Lung (tissue), 12 donors: ENCODE measurements around the gene CHN2. TPM values are rescaled to one million over a fixed set of nuclear protein-coding genes. Genes with fewer than 3 reads are reported as not detected.
A peak's percentile ranks its signal among the peaks of the same experiment; 100 is the strongest.

Experiments
- ATAC-seq: fragments of 200-7000 bp; cut with Tn5 transposase; one replicate; pipeline ENCODE4 v1.9.1; 2020; ENCODE audit warnings: moderate number of reproducible peaks; ENCODE audit not compliant: insufficient read depth, low FRiP score
- DNase-seq, 3 donors: peaks; one replicate each; pipeline ENCODE4 v3.0.0-alpha.2; 2013 to 2017
- H3K27ac ChIP-seq, 2 donors: one replicate each; pipeline ENCODE4 v1.5.1; 2013; ENCODE audit warnings: mild to moderate bottlenecking in 2 of 2, moderate library complexity in 2 of 2, control low read depth in 1 of 2, inconsistent platforms in 1 of 2, low read depth in 1 of 2, low read length in 1 of 2
- H3K27me3 ChIP-seq, 3 donors: one replicate each; pipeline ENCODE4 v1.5.1; 2013; ENCODE audit warnings: low read length in 2 of 3; ENCODE audit not compliant: control insufficient read depth in 3 of 3, insufficient read depth in 3 of 3
- H3K36me3 ChIP-seq, 4 donors: one replicate each; pipeline ENCODE4 v1.5.1; 2013; ENCODE audit warnings: low read length in 4 of 4, mild to moderate bottlenecking in 1 of 4, moderate library complexity in 1 of 4; ENCODE audit not compliant: control insufficient read depth in 4 of 4, insufficient read depth in 4 of 4
- H3K4me1 ChIP-seq, 5 donors: one replicate each; pipeline ENCODE4 v1.5.1; 2013; ENCODE audit warnings: low read length in 5 of 5, mild to moderate bottlenecking in 2 of 5, moderate library complexity in 1 of 5; ENCODE audit not compliant: control insufficient read depth in 5 of 5, insufficient read depth in 5 of 5
- H3K4me3 ChIP-seq: one replicate; pipeline ENCODE4 v1.5.1; 2013; ENCODE audit warnings: mild to moderate bottlenecking, control low read depth, moderate library complexity
- H3K9ac ChIP-seq, 2 donors: one replicate each; pipeline ENCODE4 v1.5.1; 2013; ENCODE audit warnings: low read length in 2 of 2, control low read depth in 1 of 2; ENCODE audit not compliant: insufficient read depth in 1 of 2
- H3K9me3 ChIP-seq, 4 donors: one replicate each; pipeline ENCODE4 v1.5.1; 2013; ENCODE audit warnings: low read length in 3 of 4, mild to moderate bottlenecking in 1 of 4, moderate library complexity in 1 of 4; ENCODE audit not compliant: control insufficient read depth in 4 of 4, insufficient read depth in 3 of 4
- WGBS, 2 donors: extraction: QIAGEN DNeasy Blood & Tissue Kit; methylation state at CpG; one replicate each; pipeline ENCODE4 v1.1.7; 2013; 5-methylcytosine and 5-hydroxymethylcytosine counted together
- polyA plus RNA-seq, 2 donors: library from polyadenylated mRNA; stranded (reverse); fragments of 200-250 nt; gene quantifications; one replicate each; pipeline ENCODE4 v1.2.1, GENCODE V29; 2013
- total RNA-seq, 2 donors: library from RNA; depleted of rRNA in 1 of 2; stranded (reverse); fragments of >200 nt in 1 of 2; gene quantifications; one replicate each; pipeline ENCODE4 v1.2.1, GENCODE V29; 2014 to 2021
- TF ChIP-seq, protein P1 (sequence below): IDR thresholded peaks from 2 replicates; pipeline ENCODE4 v1.5.1; 2012; ENCODE audit warnings: mild to moderate bottlenecking; ENCODE audit errors: control extremely low read depth, extremely low read depth
- donor health status: control.
- donor health status: control.
- donor health status: Bipolar disorder and iron deficiency.
- donor health status: healthy.
- donor health status: DM: yes; HTN: yes; CAD: no.

Gene CHN2
- total and polyA plus RNA-seq, 4 donors, result 3.2 to 11.0 (median 6.7) TPM

DNA sequence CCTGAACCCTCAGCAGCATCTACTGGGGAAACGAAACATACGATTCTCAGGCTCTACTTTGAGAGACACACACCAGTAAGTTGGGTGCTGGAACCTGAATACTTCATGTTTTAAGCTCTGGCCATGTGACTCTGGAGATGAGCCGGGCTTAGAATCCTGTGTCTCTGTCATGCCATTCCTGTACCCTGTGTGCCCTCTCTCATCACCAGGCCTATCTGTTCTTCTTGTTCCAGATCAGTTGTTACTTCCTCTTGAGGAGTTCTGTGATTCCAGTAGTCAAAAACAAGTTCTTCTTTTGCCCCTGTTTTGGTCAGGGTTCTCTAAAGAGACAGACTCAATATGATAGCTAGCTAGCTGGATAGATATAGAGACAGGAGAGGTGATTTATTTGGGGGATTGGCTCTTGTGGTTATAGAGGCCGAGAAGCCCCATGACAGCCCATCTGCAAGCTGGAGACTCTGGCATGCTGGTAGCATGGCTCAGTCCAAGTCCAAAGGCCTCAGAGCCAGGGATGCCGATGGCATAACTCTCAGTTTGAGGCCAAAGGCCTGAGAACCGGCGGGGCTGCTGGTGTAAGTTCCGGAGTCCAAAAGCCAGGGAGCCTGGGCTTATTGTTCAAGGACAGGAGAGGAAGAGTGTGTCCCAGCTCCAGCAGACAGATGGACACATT is 54.3 kb downstream of the CHN2 start:
- no peak overlapping the region for H3K4me3 ChIP-seq
- H3K27me3 ChIP-seq, result no peaks in the 10 kb centered on the region
- WGBS, 2 donors, result 81 to 89% methylated on average over 8 of the region's 8 CpGs
- TF ChIP-seq, protein P1, sequence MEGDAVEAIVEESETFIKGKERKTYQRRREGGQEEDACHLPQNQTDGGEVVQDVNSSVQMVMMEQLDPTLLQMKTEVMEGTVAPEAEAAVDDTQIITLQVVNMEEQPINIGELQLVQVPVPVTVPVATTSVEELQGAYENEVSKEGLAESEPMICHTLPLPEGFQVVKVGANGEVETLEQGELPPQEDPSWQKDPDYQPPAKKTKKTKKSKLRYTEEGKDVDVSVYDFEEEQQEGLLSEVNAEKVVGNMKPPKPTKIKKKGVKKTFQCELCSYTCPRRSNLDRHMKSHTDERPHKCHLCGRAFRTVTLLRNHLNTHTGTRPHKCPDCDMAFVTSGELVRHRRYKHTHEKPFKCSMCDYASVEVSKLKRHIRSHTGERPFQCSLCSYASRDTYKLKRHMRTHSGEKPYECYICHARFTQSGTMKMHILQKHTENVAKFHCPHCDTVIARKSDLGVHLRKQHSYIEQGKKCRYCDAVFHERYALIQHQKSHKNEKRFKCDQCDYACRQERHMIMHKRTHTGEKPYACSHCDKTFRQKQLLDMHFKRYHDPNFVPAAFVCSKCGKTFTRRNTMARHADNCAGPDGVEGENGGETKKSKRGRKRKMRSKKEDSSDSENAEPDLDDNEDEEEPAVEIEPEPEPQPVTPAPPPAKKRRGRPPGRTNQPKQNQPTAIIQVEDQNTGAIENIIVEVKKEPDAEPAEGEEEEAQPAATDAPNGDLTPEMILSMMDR, result no peak
- H3K4me1 ChIP-seq, result peaks cover 0 to 4% (median 0%) of the 10 kb centered on the region in 5 donors
- H3K9me3 ChIP-seq, result peaks cover 0 to 2% (median 0%) of the 10 kb centered on the region in 4 donors
- no peaks in the 10 kb centered on the region for H3K36me3 ChIP-seq
- DNase-seq (no peak), ATAC-seq (no peak)
- no peak overlapping the region for H3K9ac ChIP-seq
- H3K27ac ChIP-seq, result peak overlapping the region in 1 of 2 donors; percentile 10

DNA sequence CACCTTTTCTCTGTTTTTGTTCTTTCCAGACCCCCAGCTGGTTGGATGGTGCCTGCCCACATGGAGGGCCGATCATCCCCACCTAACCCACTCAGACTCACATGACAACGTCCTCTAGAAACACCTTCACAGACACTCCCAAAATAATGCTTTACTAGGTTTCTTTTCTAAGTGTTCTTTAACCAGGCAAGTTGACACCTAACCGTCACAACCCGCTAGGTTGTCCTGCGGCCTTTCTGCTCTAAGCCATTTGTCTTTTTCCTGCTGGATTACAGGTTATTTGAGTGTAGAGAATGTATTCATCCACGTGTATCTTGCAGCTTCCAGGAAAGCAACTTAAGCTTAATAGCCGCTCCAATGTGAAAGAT is 54.8 kb downstream of the CHN2 start:
- Histone ChIP-seq H3K4me3 (no peak overlapping the region), H3K36me3 (no peaks in the 10 kb centered on the region), H3K4me1 (peaks cover 0 to 2% (median 0%) of the 10 kb centered on the region in 5 donors), H3K27me3 (no peaks in the 10 kb centered on the region), H3K9me3 (peaks cover 0 to 2% (median 0%) of the 10 kb centered on the region in 4 donors), H3K9ac (no peak overlapping the region), H3K27ac (peak overlapping the region in 1 of 2 donors; percentile 10)
- ATAC-seq, result no peak
- no peak for DNase-seq
- TF ChIP-seq, protein P1, result no peak
- 94 to 95% methylated on average over 7 of the region's 7 CpGs for WGBS, 2 donors

DNA sequence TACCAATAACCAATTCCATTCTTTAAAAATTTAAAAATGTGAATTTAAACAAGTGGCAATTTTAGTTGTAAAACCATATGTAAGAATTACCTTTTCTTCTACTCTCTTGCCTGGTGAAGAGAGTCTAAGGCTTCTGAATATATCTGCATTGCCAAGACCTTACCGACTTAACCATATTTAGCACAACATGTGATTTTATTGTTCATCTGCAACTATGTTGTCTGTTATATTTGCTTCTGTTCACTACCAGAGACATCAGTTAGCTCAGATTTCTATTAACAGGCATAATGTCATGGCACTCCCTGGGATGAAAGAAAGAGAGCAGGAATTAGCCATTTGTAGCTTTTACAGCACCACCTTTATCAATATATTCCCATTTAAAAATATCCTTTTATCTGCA is 55.3 kb downstream of the CHN2 start:
- no peak for ATAC-seq
- TF ChIP-seq, protein P1, result no peak

DNA sequence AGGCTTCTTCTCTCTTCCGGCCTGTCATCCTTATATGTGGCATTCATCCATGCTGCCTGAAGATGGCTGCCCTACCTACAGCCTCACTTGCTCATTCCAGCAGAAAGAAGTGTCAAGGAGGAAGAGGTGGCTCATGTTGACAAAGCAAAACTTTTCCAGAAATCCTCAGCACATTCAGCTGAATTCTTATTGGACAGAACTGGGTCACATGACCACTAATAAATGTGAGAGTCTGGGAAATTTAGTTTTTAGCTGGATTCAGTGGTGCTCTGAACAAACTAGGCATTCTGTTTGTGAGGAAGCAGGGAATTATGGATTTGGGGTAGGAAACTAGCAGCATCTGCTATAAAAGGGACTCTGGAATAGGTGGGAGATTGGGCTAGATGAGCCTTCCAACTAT is 58.6 kb downstream of the CHN2 start:
- 100% methylated on average over 1 of the region's 1 CpG for WGBS, 2 donors
- no peak overlapping the region for H3K4me3 ChIP-seq
- H3K4me1 ChIP-seq, result peaks cover 0 to 6% (median 0%) of the 10 kb centered on the region in 5 donors
- TF ChIP-seq, protein P1, result no peak
- DNase-seq, result no peak
- H3K9me3 ChIP-seq, result peaks cover 0 to 3% (median 0%) of the 10 kb centered on the region in 4 donors
- H3K9ac ChIP-seq, result no peak overlapping the region
- ATAC-seq, result no peak
- no peaks in the 10 kb centered on the region for H3K36me3 ChIP-seq
- H3K27ac ChIP-seq, result no peak overlapping the region
- H3K27me3 ChIP-seq, result no peaks in the 10 kb centered on the region

More for the DNA sequence above, 55.3 kb downstream of the CHN2 start:
- whole genome bisulfite sequencing, 2 donors, result 92 to 93% methylated on average over 1 of the region's 1 CpG
- Histone ChIP-seq H3K4me3 (no peak overlapping the region), H3K27ac (no peak overlapping the region), H3K9me3 (peaks cover 0 to 5% (median 0%) of the 10 kb centered on the region in 4 donors), H3K27me3 (no peaks in the 10 kb centered on the region), H3K4me1 (peaks cover 0 to 2% (median 0%) of the 10 kb centered on the region in 5 donors), H3K36me3 (no peaks in the 10 kb centered on the region), H3K9ac (no peak overlapping the region)
- no peak for DNase-seq
